GM12865 (cell line): ENCODE measurements around the gene SLC10A2.

Experiments used
- DNase-seq: peaks from one replicate; pipeline ENCODE4 v3.0.0; 2010; ENCODE audit warnings: low read depth
- H3K4me3 ChIP-seq: 2 replicates; pipeline ENCODE4 v1.5.1; 2011; ENCODE audit warnings: mild to moderate bottlenecking, low read depth, low read length, control low read depth
- TF ChIP-seq, protein P1 (sequence below): IDR thresholded peaks from 2 replicates; pipeline ENCODE4 v1.5.1; 2011; ENCODE audit warnings: low read length, control low read depth, low read depth, inconsistent platforms; ENCODE audit not compliant: insufficient read depth; ENCODE audit errors: missing control alignments

Gene SLC10A2

DNA sequence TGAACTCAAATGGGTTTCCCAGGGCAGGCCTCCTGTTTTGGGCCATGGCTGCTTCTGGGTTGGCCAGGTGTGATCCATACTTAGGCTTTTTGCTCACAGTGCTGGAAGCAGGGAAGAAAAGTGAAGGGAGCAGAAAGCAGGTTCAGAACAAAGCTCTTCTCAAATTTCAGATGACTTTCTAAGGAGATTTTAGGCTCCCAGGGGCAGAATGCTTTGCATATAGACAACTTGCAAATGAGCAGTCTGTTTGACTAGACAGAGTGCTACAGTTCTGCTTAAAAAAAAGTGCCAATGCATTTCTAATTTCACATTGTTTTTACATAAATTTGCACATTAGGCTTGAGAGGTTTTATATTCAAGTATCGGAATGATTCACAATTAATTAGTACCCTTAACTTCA lies 2.6 kb upstream of the SLC10A2 start:
- DNase-seq = peak; percentile 20
- no peak overlapping the region for H3K4me3 ChIP-seq
- TF ChIP-seq, protein P1, sequence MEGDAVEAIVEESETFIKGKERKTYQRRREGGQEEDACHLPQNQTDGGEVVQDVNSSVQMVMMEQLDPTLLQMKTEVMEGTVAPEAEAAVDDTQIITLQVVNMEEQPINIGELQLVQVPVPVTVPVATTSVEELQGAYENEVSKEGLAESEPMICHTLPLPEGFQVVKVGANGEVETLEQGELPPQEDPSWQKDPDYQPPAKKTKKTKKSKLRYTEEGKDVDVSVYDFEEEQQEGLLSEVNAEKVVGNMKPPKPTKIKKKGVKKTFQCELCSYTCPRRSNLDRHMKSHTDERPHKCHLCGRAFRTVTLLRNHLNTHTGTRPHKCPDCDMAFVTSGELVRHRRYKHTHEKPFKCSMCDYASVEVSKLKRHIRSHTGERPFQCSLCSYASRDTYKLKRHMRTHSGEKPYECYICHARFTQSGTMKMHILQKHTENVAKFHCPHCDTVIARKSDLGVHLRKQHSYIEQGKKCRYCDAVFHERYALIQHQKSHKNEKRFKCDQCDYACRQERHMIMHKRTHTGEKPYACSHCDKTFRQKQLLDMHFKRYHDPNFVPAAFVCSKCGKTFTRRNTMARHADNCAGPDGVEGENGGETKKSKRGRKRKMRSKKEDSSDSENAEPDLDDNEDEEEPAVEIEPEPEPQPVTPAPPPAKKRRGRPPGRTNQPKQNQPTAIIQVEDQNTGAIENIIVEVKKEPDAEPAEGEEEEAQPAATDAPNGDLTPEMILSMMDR = no peak

DNA sequence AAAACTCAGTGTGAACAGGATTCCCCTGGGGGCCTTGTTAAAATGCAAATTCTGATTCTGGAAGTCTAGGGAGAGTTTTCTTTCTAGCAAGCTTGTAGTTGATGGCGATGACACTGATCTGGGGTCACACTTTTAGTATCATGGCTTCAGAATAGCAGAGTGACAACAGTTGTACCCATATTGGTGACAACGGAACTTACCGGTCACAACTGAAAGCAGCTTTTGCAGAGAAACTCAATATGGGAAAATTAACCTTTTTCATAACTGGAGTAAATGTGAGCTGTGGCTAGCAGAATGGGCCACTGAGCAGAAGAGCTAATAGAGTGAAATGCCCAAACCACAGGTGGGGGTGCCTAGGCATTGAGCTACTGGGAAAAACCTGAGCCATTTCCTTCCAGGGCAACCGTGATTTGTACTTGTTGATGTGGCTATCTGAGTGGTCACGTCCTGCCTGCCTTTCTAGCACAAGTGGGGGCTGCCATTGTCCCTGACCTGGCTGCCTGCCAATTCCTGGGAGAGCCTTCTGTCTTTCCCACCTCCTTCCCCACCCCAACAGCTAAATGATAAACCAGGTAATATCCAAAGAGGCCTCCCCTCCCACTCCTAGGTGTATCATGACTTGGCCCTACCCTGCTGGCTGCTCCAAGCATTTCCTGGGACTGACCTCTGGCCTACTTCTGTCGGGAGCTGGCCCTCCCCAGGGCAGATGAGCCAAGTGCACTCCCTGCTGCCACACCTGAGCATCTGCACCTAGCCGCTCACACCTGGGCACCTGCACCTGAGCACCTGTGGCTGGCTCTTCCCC lies 1.7 kb upstream of the SLC10A2 start:
- H3K4me3 ChIP-seq = no peak overlapping the region
- peak; percentile 78 for DNase-seq
- TF ChIP-seq, protein P1 = peak; percentile 0

DNA sequence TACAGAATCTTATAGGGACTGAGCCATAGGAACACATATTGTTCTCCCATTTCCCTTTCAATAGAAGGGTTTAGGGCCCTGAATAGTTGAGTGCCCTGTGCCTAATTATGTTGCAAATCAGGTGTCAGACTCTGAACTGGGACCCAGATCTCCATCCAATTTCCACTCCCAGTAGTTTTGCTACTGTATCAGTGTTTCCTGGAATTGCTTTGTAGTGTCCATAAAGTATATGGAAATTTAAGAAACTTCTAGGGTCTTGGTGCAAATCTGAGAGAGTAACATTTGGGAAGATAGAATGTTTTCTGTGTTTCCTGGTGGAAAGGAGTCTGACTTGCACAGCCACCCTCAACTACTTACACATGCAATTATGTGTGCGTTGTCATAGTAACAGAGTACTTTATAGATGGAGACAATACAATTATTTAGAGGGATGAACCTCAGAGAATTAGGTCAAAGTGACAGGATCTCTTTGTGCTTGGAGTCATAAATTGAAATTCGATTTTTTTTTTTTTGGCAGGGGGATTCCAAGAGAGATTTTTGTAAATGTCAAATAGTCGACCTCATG lies 646 bp upstream of the SLC10A2 start:
- DNase-seq = no peak
- TF ChIP-seq, protein P1 = no peak
- no peak overlapping the region for H3K4me3 ChIP-seq

DNA sequence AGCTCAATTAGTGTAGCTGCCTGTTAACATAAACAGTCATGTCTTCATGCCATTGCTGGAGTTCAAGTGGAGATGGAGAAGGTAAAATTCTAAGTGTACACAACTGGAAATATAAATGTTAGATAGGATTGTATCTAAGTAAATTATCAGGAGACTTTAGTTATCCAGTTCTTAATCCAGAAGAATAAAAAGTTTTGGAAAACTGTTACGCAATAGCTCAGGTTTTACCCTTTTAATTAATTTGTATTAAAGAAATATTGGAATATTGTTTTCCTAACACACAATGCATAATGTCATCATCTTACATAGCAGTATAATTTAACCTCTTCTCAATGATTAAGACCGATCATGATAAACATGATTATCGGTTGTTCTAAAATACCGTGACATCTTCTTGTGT lies 2.8 kb downstream of the SLC10A2 start:
- TF ChIP-seq, protein P1 = no peak
- no peak overlapping the region for H3K4me3 ChIP-seq
- DNase-seq = no peak

DNA sequence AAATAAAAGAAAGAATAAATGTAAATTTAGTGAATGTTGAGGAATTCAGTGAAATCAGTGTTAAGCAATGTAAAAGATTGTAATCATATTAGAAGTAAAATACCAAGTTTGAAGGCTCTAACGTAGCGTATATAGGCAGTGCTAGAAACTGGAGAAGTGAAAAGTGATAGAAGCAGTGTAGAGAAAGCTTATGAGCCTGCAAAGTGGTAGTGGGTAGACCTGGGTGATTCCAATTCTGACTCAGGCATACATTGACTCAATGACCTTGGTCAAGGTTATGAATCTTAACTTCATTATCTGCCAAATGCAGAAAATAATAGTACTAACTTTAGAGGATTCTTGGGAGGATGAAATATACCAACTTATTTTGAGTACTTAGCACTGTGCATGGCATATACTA lies 4.1 kb downstream of the SLC10A2 start:
- no peak overlapping the region for H3K4me3 ChIP-seq
- TF ChIP-seq, protein P1 = no peak
- peak; percentile 26 for DNase-seq

DNA sequence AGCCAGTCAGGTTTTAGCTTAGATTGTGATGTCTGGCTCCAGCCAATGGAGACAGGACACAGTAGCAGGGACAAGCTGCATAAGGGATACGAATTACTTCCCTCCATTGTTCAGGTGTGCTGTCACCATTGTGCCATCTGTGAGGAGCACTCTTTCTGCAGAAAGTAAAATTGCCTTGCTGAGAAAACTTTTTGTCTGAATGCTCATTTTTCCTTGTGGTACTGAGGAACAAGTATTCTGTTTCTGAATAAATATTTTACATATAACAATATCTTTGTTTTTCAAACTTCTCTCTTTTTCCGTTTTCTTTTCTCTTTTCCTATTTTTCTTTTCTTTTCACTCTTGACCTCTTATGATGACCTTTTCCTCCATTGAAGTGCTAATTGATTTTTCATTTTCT lies 10.2 kb downstream of the SLC10A2 start:
- TF ChIP-seq, protein P1 = no peak
- H3K4me3 ChIP-seq = no peak overlapping the region
- DNase-seq = no peak
